Testis (tissue), 5 donors: ENCODE measurements around the gene NBPF20. TPM values are rescaled to one million over a fixed set of nuclear protein-coding genes. Genes with fewer than 3 reads are reported as not detected.
"Not testable (repeated sequence)": the region's sequence is repeated elsewhere in the genome, so short reads cannot be mapped to it uniquely, and the experiment has no call there.

ENCODE experiments used
- DNase-seq: peaks from one replicate; pipeline ENCODE4 v3.0.0-alpha.2; 2019
- H3K27ac ChIP-seq, 2 donors: fragments of 200-600 bp; sonication (generic); one replicate each; pipeline ENCODE4 v1.5.1; 2019
- H3K27me3 ChIP-seq: fragments of 200-600 bp; sonication (generic); one replicate; pipeline ENCODE4 v1.5.1; 2019
- H3K36me3 ChIP-seq: fragments of 200-600 bp; sonication (generic); one replicate; pipeline ENCODE4 v1.5.1; 2017; ENCODE audit warnings: low read depth; ENCODE audit errors: missing control alignments
- H3K4me1 ChIP-seq: fragments of 200-600 bp; sonication (generic); one replicate; pipeline ENCODE4 v1.5.1; 2019
- H3K4me3 ChIP-seq, 2 donors: fragments of 200-600 bp; sonication (generic); one replicate each; pipeline ENCODE4 v1.5.1; 2017 to 2019
- H3K9me3 ChIP-seq: fragments of 200-600 bp; sonication (generic); one replicate; pipeline ENCODE4 v1.5.1; 2017
- CTCF ChIP-seq, 3 experiments: fragments of 450-650 bp in 2 of 3; fragments of 200-600 bp in 1 of 3; sonication (generic) in 1 of 3; IDR thresholded peaks; one replicate each; pipeline ENCODE4 v1.5.1; 2016 to 2019; ENCODE audit warnings: antibody characterized with exemption in 3 of 3, mild to moderate bottlenecking in 2 of 3, moderate library complexity in 1 of 3
- POLR2A ChIP-seq: fragments of 450-650 bp; IDR thresholded peaks from one replicate; pipeline ENCODE4 v1.6.1; 2017; ENCODE audit warnings: antibody characterized with exemption, mild to moderate bottlenecking, moderate library complexity
- WGBS, 2 donors: methylation state at CpG; one replicate each; pipeline ENCODE4 v1.1.5; 2018; 5-methylcytosine and 5-hydroxymethylcytosine counted together
- intact Hi-C: fragments of 100-400 bp; cut with DNase I; formaldehyde crosslinking; loops from one replicate; pipeline ENCODE4 v1.15.1; 2023; ENCODE audit warnings: low total_unique reads
- long read RNA-seq, 2 donors: transcript quantifications; one replicate each; lab custom pipeline, GENCODE V29; 2026
- polyA plus RNA-seq: library from polyadenylated mRNA; stranded (reverse); fragments of 350-450 nt; fragmentation: Illumina TruSeq; extraction: RNeasy Lipid Tissue Mini Kit (QIAGEN cat#74804); gene quantifications from one replicate; pipeline ENCODE4 v1.2.3, GENCODE V29; 2014; ENCODE audit warnings: low read depth, low replicate concordance; ENCODE audit not compliant: insufficient read depth
- total RNA-seq, 2 donors: library from RNA; depleted of rRNA; stranded (reverse); fragments of >200 nt; gene quantifications; one replicate each; pipeline ENCODE4 v1.2.3, GENCODE V29; 2016

Gene NBPF20
- 1 to 10 TPM; 6.9 to 8.4 TPM for total RNA-seq
- 2.7 TPM for polyA plus RNA-seq
- long read RNA-seq, donor 1: 0 reads
- long read RNA-seq, donor 2: 0 reads

DNA sequence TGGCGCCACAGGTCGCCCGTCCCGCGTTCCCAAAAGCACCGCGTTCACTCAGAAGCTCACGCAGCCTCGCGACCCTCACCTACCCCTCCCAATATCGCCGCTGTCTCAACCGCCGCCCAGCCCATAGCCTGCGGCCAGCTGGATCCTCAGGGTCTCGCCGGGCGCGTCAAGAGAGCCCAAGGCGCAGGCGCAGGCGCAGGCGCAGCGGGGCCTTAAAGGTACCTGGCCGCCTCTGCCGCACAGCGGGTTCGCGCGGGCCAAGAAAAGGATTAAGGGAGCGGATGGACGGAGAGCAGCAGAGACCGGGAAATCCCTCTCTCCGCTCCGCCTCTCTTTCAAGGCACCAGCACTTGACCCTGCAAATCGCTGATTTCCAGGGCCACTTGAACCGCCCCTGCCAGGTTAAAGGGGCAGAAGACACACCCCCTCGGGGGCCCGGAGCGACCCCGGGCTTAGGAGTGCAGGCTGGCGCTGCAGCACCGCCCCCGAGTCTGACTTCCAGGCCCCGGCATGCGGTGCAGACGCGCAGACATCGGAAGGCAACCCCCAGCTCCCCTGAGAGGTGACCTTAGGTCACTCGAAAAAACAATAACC, at the start of gene NBPF20:
Gene NBPF20, minus strand, starts transcription at position 168 of the 594 bp plus-strand sequence. CDS start 20,331 bp downstream, outside the sequence.
- H3K4me3 ChIP-seq: peak within 1 kb of the TSS; percentile 61 to 78
- TF ChIP-seq CTCF (IDR thresholded peaks at IDR 0.05) (no peak), POLR2A (no peak)
- intact Hi-C loops: no loop called here
- H3K27me3 ChIP-seq: no peaks in the 10 kb centered on the region
- no peaks in the 10 kb centered on the region for H3K36me3 ChIP-seq
- H3K4me1 ChIP-seq: no peaks in the 10 kb centered on the region
- no peaks in the 10 kb centered on the region for H3K9me3 ChIP-seq
- peak; percentile 88 for DNase-seq
- WGBS, 2 donors: 1% methylated on average over 22 to 41 of the region's 50 CpGs
- H3K27ac ChIP-seq: peak within 1 kb of the TSS; percentile 3 to 59

- H3K27ac ChIP-seq, DNase-seq, H3K4me1 ChIP-seq, H3K4me3 ChIP-seq, H3K27me3 ChIP-seq, intact Hi-C loops, H3K36me3 ChIP-seq, H3K9me3 ChIP-seq: not testable (repeated sequence)
- WGBS, 2 donors: 41 to 70% methylated on average over 2 to 8 of the region's 8 CpGs
These were observed 49.5 kb upstream of the NBPF20 start for GRCh38 chr1:145474837-145475368.

DNA sequence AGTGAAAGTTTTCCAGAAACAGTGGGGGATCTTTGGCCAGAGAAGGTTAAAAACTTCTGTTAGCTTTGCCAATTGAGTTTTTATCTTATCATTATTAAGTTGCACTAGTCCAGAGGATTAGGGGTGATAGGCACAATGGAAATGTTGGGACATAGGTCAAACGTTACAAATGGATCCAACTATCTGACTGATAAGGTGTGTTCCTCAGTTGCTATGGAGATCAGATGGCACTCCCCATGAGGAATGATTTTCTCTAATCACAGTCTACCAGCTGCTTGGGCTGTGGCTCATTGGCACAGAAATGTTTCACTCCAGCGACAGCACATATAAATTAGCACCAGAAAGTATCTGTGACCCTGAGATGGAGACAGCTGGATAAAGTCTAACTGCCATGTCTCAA, 47.3 kb upstream of the NBPF20 start:
- intact Hi-C loops, DNase-seq, H3K27me3 ChIP-seq, H3K36me3 ChIP-seq, H3K4me1 ChIP-seq, H3K4me3 ChIP-seq, H3K27ac ChIP-seq, H3K9me3 ChIP-seq: not testable (repeated sequence)
- 29% methylated on average over 1 of the region's 2 CpGs; no CpG with 5 or more reads in 1 of the 2 donors for WGBS, 2 donors

- DNase-seq, H3K27ac ChIP-seq, H3K27me3 ChIP-seq, intact Hi-C loops, H3K4me1 ChIP-seq, H3K9me3 ChIP-seq, H3K4me3 ChIP-seq, H3K36me3 ChIP-seq: not testable (repeated sequence)
- 88 to 90% methylated on average over 5 to 6 of the region's 6 CpGs for WGBS, 2 donors
These were observed 46.0 kb upstream of the NBPF20 start for GRCh38 chr1:145471365-145471764.

GRCh38 chr1:145465405-145466144, 40.2 kb upstream of the NBPF20 start:
- H3K36me3 ChIP-seq, intact Hi-C loops: not testable (repeated sequence)
- WGBS, 2 donors: 0 to 1% methylated on average over 15 to 18 of the region's 35 CpGs

GRCh38 chr1:145464708-145465336, 39.4 kb upstream of the NBPF20 start:
- H3K4me1 ChIP-seq, H3K27ac ChIP-seq, DNase-seq, H3K36me3 ChIP-seq, H3K27me3 ChIP-seq, H3K9me3 ChIP-seq, intact Hi-C loops: not testable (repeated sequence)
- WGBS, 2 donors: 17 to 22% methylated on average over 4 to 7 of the region's 21 CpGs
- peak overlapping the region in 1 of 2 donors; percentile 60 for H3K4me3 ChIP-seq

More at GRCh38 chr1:145465405-145466144, 40.2 kb upstream of the NBPF20 start:
- DNase-seq: peak; percentile 87
- Histone ChIP-seq H3K27ac (peak overlapping the region; percentile 39 to 74), H3K4me3 (peak overlapping the region; percentile 36 to 60)
- H3K9me3 ChIP-seq, H3K4me1 ChIP-seq, H3K27me3 ChIP-seq: not testable (repeated sequence)

DNA sequence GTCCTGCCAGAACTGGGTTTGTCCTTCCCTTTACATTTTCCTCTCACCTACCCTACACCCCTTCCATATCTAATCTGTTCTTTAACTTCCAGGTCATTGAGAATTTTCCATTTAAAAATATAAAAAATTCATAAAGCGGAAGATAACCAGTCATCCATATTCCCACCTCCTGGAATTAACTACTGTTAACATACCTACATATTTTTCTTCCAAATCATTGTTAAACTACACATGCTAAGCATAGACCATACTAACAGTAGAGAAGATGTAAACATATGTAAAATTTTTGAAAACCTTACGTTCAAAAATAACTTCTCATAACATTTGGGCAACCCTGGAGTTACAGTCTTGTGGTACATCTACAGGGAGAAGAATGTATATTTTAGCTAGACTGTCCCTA, 38.6 kb upstream of the NBPF20 start:
- H3K27ac ChIP-seq, intact Hi-C loops, H3K4me1 ChIP-seq, H3K27me3 ChIP-seq, H3K36me3 ChIP-seq, H3K4me3 ChIP-seq, DNase-seq, H3K9me3 ChIP-seq: not testable (repeated sequence)
- WGBS, 2 donors: 87 to 94% methylated on average over 2 of the region's 2 CpGs

- DNase-seq, H3K36me3 ChIP-seq, H3K9me3 ChIP-seq, H3K27me3 ChIP-seq, H3K4me1 ChIP-seq, H3K27ac ChIP-seq, intact Hi-C loops, H3K4me3 ChIP-seq: not testable (repeated sequence)
- 46 to 52% methylated on average over 9 of the region's 10 CpGs for WGBS, 2 donors
These were observed 35.3 kb upstream of the NBPF20 start for GRCh38 chr1:145460684-145461083.

- H3K4me1 ChIP-seq, H3K4me3 ChIP-seq, intact Hi-C loops, H3K36me3 ChIP-seq, DNase-seq, H3K27ac ChIP-seq, H3K27me3 ChIP-seq, H3K9me3 ChIP-seq: not testable (repeated sequence)
- WGBS, 2 donors: 1 to 5% methylated on average over 10 to 11 of the region's 13 CpGs
These were observed 34.6 kb upstream of the NBPF20 start for GRCh38 chr1:145460048-145460447.

GRCh38 chr1:145459591-145459990, 34.2 kb upstream of the NBPF20 start:
- H3K27ac ChIP-seq, H3K36me3 ChIP-seq, H3K4me3 ChIP-seq, intact Hi-C loops, H3K4me1 ChIP-seq, H3K27me3 ChIP-seq, H3K9me3 ChIP-seq, DNase-seq: not testable (repeated sequence)
- no CpG with 5 or more reads among the region's 27 CpGs for WGBS, 2 donors
